HG03520 (cell line): ENCODE measurements around the gene LRFN2.

Source experiments
- ATAC-seq: cut with Tn5 transposase; IDR thresholded peaks from one replicate; pipeline ENCODE4 v1.9.1; 2021; ENCODE audit warnings: mild to moderate bottlenecking, moderate library complexity; ENCODE audit not compliant: unreplicated experiment

The LRFN2 gene

GRCh38 chr6:40479706-40480105 is 107.5 kb downstream of the LRFN2 start:
- ATAC-seq = no peak

DNA sequence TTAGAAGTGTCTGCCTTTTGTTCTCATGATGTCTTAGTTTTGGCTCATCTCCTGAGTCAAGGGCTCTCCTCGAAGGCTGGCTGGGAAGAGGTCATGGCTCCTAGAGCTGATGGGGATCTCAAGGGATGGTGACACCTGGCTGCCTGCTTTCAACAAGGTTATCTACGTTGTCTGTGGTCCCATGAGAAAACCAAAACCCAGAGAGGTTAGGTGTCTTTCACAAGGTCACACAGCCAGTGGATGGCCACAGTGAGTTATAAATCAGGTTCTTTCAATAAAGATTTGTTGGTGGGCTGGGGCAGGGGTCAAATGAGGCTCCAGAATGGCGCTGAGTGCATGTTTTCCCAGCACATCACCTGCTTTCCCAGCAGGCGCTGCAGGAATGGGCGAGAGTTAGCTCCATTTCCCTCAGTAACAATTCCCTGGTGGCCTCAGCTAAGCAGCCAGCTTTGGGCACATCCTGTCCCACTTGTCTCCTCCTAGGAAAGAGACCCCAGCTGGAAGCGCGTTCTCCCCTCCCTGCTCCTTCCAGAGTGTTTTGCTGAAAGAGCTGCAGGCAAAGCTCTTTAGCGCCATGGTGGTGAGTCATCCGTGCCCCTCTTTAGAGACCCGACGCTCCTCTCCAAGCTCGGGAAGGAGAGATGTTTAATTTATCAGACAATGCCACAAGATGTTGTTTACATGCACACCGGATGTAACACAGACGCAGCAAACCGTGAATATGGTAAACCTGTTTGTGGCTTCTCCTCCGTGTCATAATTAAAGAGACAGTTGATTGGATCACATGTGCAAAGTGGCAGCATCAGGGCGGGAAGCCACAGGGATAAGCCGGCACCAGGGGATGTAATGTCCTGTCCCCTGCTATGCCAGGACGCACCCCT is 109.7 kb downstream of the LRFN2 start:
- ATAC-seq = no peak

GRCh38 chr6:40476673-40477072 is 110.5 kb downstream of the LRFN2 start:
- no peak for ATAC-seq

- ATAC-seq = no peak
These were observed 112.2 kb downstream of the LRFN2 start for GRCh38 chr6:40474937-40475336.

DNA sequence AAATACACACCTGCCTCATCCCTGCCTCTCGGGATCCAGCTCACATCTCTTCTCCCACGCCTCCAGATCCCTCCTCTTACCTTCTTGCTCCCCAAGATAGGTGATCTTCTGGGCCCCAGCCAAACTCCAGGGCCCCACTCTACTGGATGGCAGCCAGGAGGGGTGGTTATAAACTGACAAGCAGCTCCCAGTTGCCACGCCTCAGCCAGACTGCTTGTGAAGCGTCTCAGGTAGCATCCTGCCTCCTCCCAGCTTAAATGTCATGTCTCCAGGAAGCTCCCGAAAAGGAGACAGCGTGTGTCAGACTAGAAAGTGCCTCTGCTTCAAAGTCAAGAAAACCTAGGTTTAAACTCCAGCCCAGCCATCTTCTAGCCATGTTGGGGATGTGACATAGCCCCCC is 114.1 kb downstream of the LRFN2 start:
- ATAC-seq = no peak

DNA sequence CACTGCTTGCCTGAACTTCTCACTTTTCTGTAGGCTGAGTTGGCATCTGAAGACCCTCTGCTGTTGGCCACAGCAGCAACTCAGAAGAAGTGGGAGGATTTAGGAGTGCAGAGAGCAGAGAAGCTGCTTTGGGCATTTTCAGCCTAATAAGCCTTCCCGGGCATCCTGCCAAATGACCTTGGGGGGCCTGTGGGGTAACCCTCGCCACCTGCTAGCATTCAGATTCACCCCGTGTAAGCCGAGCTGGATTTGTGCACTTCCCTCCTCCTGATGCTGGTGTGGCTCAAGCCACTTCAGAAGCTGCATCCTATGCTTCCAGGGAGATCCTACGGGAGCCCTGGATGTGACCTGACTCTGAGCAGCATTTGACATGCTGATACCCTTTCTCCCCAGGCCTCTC is 114.8 kb downstream of the LRFN2 start:
- no peak for ATAC-seq

- ATAC-seq = no peak
These were observed 115.9 kb downstream of the LRFN2 start for GRCh38 chr6:40471243-40471642.

DNA sequence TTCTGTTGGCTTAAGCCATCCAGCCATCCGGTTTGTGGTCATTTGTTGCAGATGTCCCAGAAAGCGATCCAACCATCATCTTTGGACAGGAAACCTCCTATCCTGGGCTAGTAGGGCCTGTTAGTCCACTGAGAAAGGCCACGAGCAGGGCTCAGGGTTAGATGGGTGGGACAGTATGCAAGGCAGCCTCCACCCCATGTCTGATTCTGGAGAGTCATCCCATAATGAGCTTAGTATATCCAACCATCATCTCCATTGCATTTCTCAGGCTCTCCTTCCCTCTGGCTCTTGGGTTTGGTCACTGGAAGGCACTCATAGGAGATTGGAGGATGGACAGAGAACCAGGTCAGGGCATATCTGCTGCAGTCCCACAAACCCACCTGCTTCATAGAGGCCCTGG is 117.8 kb downstream of the LRFN2 start:
- no peak for ATAC-seq

- ATAC-seq = no peak
These were observed 120.1 kb downstream of the LRFN2 start for GRCh38 chr6:40466986-40467539.

GRCh38 chr6:40461643-40462042 is 125.5 kb downstream of the LRFN2 start:
- ATAC-seq = no peak

DNA sequence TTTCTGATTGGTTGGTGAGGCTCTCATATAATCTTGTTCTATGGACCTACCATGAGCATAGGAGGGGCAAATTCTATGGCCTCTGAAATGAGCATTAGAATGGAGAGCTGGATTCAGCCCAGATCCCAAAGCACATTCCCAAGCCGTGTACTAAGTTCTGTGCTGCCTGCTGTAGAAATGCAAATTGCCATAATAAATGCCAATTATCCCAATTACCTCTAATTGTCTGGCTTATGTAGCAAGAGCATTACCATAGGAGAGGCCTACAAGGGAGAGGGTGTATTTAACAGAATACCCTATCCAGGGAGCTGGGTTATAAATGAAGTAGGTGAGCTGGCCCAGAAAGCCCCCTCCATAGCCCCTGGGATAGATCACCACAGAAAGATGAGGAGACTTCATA is 126.8 kb downstream of the LRFN2 start:
- ATAC-seq = no peak

DNA sequence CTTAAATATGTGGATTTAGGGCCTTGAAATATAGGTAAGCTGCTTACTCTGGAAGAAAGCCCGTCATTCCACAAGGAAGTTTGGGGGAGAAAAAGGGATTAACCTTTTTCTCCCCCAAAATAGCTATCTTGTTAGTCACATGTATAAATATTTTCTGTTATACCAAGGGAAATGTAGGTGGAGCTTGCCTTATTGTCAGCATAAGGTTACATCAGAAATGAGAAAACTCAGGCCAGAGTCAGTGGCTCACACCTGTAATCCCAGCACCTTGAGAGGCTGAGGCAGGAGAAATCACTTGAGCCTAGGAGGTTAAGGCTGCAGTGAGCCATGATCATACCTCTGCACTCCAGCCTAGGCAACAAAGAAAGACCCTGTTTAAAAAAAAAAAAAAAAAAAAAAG is 129.9 kb downstream of the LRFN2 start:
- ATAC-seq = no peak

DNA sequence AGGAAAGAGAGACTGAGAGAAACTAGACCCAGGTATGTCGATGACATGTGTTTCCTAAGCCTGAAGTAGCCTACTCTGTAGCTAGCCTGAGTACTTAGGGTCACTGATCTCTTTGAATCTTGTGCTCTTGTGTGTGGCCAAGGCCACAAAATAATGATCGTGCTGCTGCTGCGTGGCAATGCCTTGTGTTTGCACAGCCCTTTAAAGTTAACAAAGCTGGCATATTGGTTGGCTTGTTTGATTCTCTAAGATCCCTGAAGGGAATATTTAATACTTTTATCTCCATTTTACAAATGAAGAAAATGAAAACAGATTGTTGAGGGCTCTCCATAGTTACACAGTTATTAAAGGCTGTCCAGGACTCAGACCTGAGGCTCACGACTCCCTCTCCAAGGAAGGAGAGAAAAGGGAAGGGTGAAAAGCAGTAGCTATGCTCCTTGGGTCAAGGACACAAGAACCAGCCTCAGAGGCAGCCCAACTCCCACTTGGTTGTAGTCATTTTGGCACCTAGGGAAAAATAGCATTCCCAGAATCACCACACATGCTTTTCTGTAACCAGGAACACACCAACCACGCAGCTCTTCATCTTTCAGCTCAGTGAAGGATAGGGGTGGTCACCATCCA is 130.7 kb downstream of the LRFN2 start:
- ATAC-seq = no peak

DNA sequence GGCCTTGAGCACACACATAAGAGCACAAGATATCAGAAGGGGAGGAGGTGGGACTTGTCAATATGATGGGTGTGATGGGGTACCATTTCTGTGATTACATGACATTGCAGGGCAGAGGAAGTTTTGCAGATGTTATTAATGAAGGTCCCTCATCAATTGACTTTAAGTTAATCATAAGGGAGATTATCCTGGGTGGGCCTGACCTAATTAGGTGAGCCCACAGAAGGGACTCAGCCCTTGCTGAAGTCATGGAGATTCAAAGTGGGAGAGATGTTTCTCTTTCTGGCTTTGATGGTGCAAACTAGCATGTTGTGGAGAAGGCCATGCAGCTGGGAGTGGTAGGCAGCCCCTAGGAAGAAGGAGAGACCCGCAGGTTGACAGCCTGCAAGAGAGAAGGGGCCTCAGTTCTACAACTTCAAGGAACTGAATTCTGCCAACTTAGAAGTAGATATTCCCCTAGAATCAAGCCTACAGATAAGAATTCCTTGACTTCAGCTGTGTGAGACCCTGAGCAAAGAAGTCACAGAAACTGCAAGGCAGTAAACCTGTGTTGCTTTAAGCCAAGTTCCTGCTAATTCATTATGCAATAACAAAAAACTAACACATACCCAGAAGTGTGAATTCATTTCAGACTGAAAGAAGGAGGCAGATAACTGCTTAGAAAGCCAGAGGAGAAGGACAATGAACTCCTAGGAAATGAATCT is 131.3 kb downstream of the LRFN2 start:
- no peak for ATAC-seq

GRCh38 chr6:40450483-40450882 is 136.7 kb downstream of the LRFN2 start:
- ATAC-seq = no peak

DNA sequence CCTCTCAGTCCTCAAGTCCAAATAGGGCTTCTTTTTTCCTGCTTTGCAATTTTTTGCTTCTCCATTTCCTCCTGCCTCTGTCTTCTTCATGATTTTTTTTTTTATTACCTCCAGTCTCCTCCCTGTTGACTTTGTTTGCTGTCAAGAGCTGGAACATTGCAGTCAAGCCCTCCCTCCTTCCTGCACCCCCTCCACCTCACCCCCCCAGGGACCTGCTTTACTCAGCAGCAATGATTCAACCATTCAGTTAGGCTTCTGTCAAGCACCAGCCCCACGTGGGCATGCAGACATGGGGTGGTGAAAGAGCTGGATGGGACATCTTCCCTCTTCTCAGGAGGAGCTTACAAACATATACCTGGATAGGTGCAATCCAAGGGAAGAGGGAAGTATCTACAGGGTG is 142.4 kb downstream of the LRFN2 start:
- no peak for ATAC-seq

- no peak for ATAC-seq
These were observed 142.9 kb downstream of the LRFN2 start for GRCh38 chr6:40444312-40444711.

GRCh38 chr6:40443842-40444241 is 143.3 kb downstream of the LRFN2 start:
- ATAC-seq = no peak

GRCh38 chr6:40442591-40442990 is 144.6 kb downstream of the LRFN2 start:
- no peak for ATAC-seq

- ATAC-seq = no peak
These were observed 146.0 kb downstream of the LRFN2 start for GRCh38 chr6:40441150-40441549.

DNA sequence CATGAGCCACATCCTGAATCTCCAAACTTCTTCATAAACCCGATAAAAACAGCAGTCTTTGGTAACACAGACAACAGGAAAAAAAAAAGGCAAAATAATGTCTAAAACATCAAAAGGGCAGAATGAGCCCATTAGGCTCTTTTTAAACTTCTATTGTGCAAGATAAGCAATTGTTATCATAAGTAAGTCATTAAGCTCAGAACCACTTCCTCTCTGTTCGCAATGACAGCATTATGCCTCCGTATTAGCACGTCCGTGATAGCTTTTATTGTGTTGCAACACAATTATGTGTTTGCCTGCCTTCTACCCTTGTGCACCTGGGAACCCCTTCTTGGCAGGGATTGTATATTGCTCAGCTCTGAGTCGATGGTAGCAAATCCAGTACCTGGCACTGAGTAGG is 147.1 kb downstream of the LRFN2 start:
- ATAC-seq = no peak
